K562 (cell line): ENCODE results near the gene PIK3CG. TPM values are rescaled to one million over a fixed set of nuclear protein-coding genes. Genes with fewer than 3 reads are reported as not detected.

Experiments
- ARID3B ChIP-seq: fragments of 250-450 bp; sonication (Bioruptor Pico); IDR thresholded peaks from 2 replicates; pipeline ENCODE4 v1.4.0; 2020; ENCODE audit warnings: borderline replicate concordance
- BRD4 ChIP-seq: fragments of 200-600 bp; sonication (generic); IDR thresholded peaks from 2 replicates; pipeline ENCODE4 v1.6.1; 2017; ENCODE audit warnings: inconsistent platforms
- CBFB ChIP-seq: sonication (generic); formaldehyde crosslinking; IDR thresholded peaks from 2 replicates; pipeline ENCODE4 v1.4.0; 2020; ENCODE audit warnings: mild to moderate bottlenecking, missing genetic modification reagents
- CGGBP1 ChIP-seq: fragments of 250-450 bp; sonication (Bioruptor Pico); IDR thresholded peaks from 2 replicates; pipeline ENCODE4 v1.9.0; 2021; ENCODE audit warnings: mild to moderate bottlenecking
- COPS2 ChIP-seq: fragments of 450-650 bp; conservative IDR thresholded peaks from 2 replicates; pipeline ENCODE4 v1.6.1; 2016; ENCODE audit warnings: mild to moderate bottlenecking, moderate library complexity
- ESRRA ChIP-seq: fragments of 450-650 bp; IDR thresholded peaks from 2 replicates; pipeline ENCODE4 v1.6.1; 2014; ENCODE audit warnings: low read depth, mild to moderate bottlenecking, moderate library complexity, borderline replicate concordance
- FOXA1 ChIP-seq: fragments of 450-650 bp; IDR thresholded peaks from 2 replicates; pipeline ENCODE4 v1.6.1; 2016; ENCODE audit warnings: mild to moderate bottlenecking, borderline replicate concordance
- FUS ChIP-seq: fragments of 200-400 bp; formaldehyde crosslinking; optimal IDR thresholded peaks from 2 replicates; pipeline ENCODE3; 2017; ENCODE audit warnings: low read depth, low read length
- HDGF ChIP-seq: fragments of 450-650 bp; IDR thresholded peaks from 2 replicates; pipeline ENCODE4 v1.6.1; 2016
- NONO ChIP-seq, 2 experiments: fragments of 200-400 bp in 1 of 2; fragments of 450-650 bp in 1 of 2; formaldehyde crosslinking in 1 of 2; IDR thresholded peaks; 2 replicates each; pipeline ENCODE4 v1.6.1; 2017; ENCODE audit warnings: low read depth in 2 of 2, mild to moderate bottlenecking in 2 of 2, moderate library complexity in 2 of 2, low read length in 1 of 2
- PHF20 ChIP-seq: fragments of 450-650 bp; IDR thresholded peaks from 2 replicates; pipeline ENCODE4 v1.6.1; 2018; ENCODE audit not compliant: partially characterized antibody
- POLR2AphosphoS5 ChIP-seq: IDR thresholded peaks from 2 replicates; pipeline ENCODE4 v1.6.1; 2011; ENCODE audit warnings: mild to moderate bottlenecking, low read depth, low read length, moderate library complexity; ENCODE audit not compliant: control insufficient read depth, insufficient read depth
- RBM22 ChIP-seq: fragments of 200-400 bp; formaldehyde crosslinking; IDR thresholded peaks from 2 replicates; pipeline ENCODE4 v1.6.1; 2018; ENCODE audit warnings: low read length, low read depth; ENCODE audit not compliant: poor library complexity, severe bottlenecking
- RFX5 ChIP-seq: IDR thresholded peaks from 2 replicates; pipeline ENCODE4 v1.6.1; 2011; ENCODE audit warnings: low read depth, mild to moderate bottlenecking, improper control_type of control experiment, low read length
- SIX5 ChIP-seq, 2 experiments: IDR thresholded peaks; 2 replicates each; pipeline ENCODE4 v1.6.1; 2011; ENCODE audit warnings: low read length in 2 of 2, borderline replicate concordance in 1 of 2, low read depth in 1 of 2, mild to moderate bottlenecking in 1 of 2, moderate library complexity in 1 of 2; ENCODE audit not compliant: insufficient read depth in 1 of 2
- SMARCC2 ChIP-seq: fragments of 450-650 bp; IDR thresholded peaks from 2 replicates; pipeline ENCODE4 v1.6.1; 2017; ENCODE audit warnings: antibody characterized with exemption, moderate library complexity, mild to moderate bottlenecking, low read depth
- STAT5B ChIP-seq: fragments of 250-450 bp; sonication (Bioruptor Pico); IDR thresholded peaks from 2 replicates; pipeline ENCODE4 v1.8.0; 2021; ENCODE audit warnings: mild to moderate bottlenecking, inconsistent platforms
- TFAM ChIP-seq: fragments of 250-450 bp; sonication (Bioruptor Pico); conservative IDR thresholded peaks from 2 replicates; pipeline ENCODE4 v1.5.0; 2021; ENCODE audit warnings: mild to moderate bottlenecking, moderate library complexity
- ZNF134 ChIP-seq: fragments of 250-450 bp; sonication (Bioruptor Pico); conservative IDR thresholded peaks from 2 replicates; pipeline ENCODE4 v1.4.0; 2020
- ZNF592 ChIP-seq: fragments of 450-650 bp; IDR thresholded peaks from 2 replicates; pipeline ENCODE4 v1.6.1; 2017; ENCODE audit warnings: antibody characterized with exemption, mild to moderate bottlenecking
- ZNF696 ChIP-seq: fragments of 250-450 bp; sonication (Bioruptor Pico); conservative IDR thresholded peaks from 2 replicates; pipeline ENCODE4 v1.4.0; 2020; ENCODE audit warnings: mild to moderate bottlenecking, moderate library complexity
- ZNF707 ChIP-seq: fragments of 250-450 bp; sonication (Bioruptor Pico); conservative IDR thresholded peaks from 2 replicates; pipeline ENCODE4 v1.8.0; 2022; ENCODE audit warnings: inconsistent platforms, mild to moderate bottlenecking, moderate library complexity
- ZNF766 ChIP-seq: fragments of 200-800 bp; sonication (Bioruptor generic); conservative IDR thresholded peaks from 2 replicates; pipeline ENCODE4 v1.6.1; 2016; ENCODE audit warnings: missing genetic modification characterization, missing compliant biosample characterization
- polyA plus RNA-seq, 8 experiments: library from polyadenylated mRNA; depleted of rRNA in 4 of 8; stranded (reverse) in 5 of 8; unstranded in 3 of 8; fragments of >200 nt; fragmentation: Nextera tagmentation in 2 of 8; fragmentation: Illumina TruSeq in 1 of 8; extraction: Ambion mirVana in 2 of 8; extraction: Trizol in 1 of 8; gene quantifications; 2 replicates each; pipeline versions ENCODE4 v1.2.1 to v1.2.3, GENCODE V29; 2011 to 2014; ENCODE audit warnings: inconsistent platforms in 1 of 8, missing spikeins in 1 of 8
- total RNA-seq, 7 experiments: library from RNA; depleted of rRNA in 6 of 7; stranded (reverse); fragments of >200 nt in 6 of 7; fragmentation: Illumina TruSeq in 2 of 7; extraction: Trizol in 2 of 7; gene quantifications; 2 replicates each; pipeline versions ENCODE4 v1.2.1 to v1.2.3, GENCODE V29; 2011 to 2021; ENCODE audit warnings: low replicate concordance in 1 of 7

The PIK3CG gene
- total and polyA plus RNA-seq, 9 of the 15 experiments (the other 6 are each of a cell fraction or from before 2014, with no cell fraction given), result 5.3 to 42.5 (median 29.0) TPM

GRCh38 chr7:106865130-106866041 is at the start of gene PIK3CG (continued):
- TF ChIP-seq FUS (no peak), ARID3B (CRISPR knock-in tag) (no peak), POLR2AphosphoS5 (0 out of 2 replicates have a peak, but pooled peaks have one; percentile 41), SMARCC2 (peak; percentile 53; the same call in 1 of the 2 replicates), ZNF592 (peak; percentile 67), ESRRA (no peak), ZNF696 (CRISPR knock-in tag) (peak; percentile 78; the same call in 1 of the 2 replicates), RBM22 (no peak), HDGF (peak; percentile 68; the same call in 1 of the 2 replicates), PHF20 (no peak), ZNF766 (CRISPR knock-in tag) (no peak), STAT5B (CRISPR knock-in tag) (no peak), NONO (IDR thresholded peaks at IDR 0.05; ENCODE audit: low read depth in 2 of 2, low read length in 1 of 2) (no peak), SIX5 (IDR thresholded peaks at IDR 0.05; ENCODE audit: borderline replicate concordance in 1 of 2, insufficient read depth in 1 of 2, low read depth in 1 of 2, low read length in 2 of 2) (no peak), COPS2 (no peak), BRD4 (peak; percentile 70; the same call in 1 of the 2 replicates), ZNF707 (CRISPR knock-in tag) (no peak), RFX5 (no peak), ZNF134 (no peak), CGGBP1 (CRISPR knock-in tag) (peak; percentile 9; the same call in 1 of the 2 replicates), FOXA1 (no peak), TFAM (CRISPR knock-in tag) (no peak), CBFB (CRISPR knock-in tag) (no peak)
